Measurements from ENCODE around the gene MOV10.

MOV10 gene

DNA sequence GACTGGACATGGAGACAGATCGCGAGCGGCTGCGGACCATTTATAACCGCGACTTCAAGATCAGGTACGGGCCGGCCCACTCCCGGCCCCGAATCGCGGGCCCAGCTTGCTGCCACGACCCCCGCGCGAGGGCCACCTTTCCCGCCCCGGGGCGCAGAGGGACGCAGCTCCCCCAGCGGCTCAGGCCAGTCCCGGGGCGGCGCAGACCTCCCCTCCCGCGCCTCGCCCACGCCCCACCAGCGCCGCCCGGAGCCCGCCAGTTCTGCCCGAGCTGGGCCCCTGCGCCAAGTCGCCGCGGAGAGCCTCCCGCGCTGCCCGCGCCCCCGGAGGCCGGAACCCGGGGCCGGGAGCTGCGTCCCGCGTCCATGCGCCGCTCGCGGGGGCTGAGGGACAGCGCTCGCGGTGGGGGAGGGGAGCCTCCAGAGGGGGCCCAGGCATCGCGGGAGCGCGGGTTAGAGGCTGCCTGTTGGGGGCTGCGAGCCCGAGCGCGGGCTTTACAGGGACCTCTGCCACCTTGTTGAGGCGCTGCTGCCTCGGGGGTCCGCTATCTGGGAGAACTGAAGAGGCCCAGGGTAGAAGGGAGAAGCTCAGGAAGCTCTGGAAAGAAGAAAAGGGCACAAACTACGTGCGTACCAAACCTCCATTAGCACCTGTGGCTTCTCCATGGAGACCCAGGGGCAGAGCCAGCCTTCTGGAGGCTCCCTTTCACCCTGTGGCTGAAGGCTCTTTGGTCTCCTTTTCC, 698 bp downstream of the MOV10 start:
- peak in 3 of 4 experiments; percentile 15 to 37 (median 22) for DNase-seq (ENCODE audit: low read depth in 4 of 4, low spot score in 1 of 4)

DNA sequence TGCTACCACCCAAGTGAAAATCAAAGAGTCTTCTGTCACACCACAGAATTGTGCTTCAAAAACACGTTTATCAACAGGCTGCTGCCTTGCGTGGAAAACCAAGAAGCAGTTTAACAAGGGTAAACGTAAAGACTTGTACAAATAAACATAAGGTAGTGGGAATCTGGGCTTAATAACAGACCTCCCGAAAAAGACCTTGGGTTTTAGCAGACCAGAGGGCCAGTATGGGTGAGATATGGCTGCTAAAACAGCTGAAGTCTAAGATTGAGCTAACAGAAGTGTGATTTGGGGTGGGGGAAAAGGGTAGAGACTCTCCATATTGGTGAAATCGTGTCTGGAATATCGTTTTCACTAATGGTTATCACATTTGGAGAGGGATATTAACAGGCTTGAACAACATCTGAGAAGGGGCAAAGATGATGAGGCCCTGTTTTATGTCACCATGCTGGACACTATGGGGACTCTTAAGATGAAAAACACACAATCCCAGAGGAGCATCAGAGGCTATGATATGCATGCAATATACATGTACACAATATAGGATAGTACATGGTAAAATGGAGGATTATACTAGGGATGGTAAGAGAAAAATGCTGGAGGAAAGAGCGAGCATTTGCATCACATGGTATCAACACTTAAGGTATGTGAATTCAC, 1.4 kb downstream of the MOV10 start:
- no peak for DNase-seq (ENCODE audit: low read depth in 4 of 4, low spot score in 1 of 4)

DNA sequence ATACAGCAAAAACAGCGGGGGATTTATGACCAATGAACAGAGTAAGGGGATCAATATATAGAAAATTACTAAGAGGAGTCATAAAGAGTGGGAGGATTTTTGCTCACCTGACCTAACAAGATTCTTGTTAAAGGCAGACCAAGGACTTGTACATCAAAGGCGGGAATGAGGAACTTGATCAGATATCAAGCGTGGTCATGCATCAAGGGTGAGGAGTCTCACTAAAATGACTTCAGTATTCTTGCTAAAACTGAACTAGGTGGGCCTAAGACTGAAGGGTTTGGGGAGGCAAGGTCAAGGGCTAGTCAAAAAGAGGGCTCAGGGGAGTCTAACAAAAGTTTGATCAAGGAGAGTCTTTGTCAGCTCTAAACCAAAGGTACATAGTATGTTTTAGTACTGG, 2.1 kb downstream of the MOV10 start:
- no peak for DNase-seq (ENCODE audit: low read depth in 4 of 4, low spot score in 1 of 4)

DNA sequence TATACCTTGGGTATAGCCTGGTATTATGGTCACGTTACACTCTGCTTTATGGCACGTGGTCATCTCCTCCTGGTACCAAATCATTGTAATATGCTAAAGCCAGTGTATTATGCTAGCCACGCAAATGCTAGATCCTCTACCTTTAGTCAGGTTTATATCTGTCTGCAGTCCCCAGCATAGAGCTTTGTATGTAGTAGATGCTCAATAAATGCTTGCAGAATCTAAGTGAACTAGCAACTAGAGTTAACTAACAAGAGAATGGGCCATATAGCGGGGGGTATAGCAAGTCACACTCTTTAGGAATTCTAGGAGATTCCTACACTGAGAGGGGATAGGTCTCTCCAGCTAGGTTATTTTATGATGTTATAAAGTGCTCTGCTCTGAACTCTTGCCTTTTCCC, 3.0 kb downstream of the MOV10 start:
- DNase-seq (ENCODE audit: low read depth in 4 of 4, low spot score in 1 of 4) = no peak

DNA sequence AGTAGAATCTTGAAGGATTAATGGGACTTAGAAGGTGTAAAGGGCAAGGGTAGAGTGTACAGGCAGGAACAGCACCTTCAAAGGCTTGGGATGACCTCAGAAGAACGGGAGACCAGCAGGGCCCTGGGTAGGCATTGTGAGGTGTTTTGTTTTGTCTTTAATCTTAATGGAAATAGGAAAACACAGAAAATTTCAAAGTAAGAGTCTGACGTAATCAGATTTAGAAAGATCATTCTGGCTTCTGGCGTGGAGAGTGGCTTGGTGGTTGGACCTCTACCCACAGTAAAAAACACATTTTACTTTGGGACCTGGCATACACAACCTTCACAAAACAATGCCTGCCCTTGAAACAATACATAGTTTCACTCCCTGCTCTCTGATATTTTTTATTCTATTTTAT, 4.1 kb downstream of the MOV10 start:
- no peak for DNase-seq (ENCODE audit: low read depth in 4 of 4, low spot score in 1 of 4)

DNA sequence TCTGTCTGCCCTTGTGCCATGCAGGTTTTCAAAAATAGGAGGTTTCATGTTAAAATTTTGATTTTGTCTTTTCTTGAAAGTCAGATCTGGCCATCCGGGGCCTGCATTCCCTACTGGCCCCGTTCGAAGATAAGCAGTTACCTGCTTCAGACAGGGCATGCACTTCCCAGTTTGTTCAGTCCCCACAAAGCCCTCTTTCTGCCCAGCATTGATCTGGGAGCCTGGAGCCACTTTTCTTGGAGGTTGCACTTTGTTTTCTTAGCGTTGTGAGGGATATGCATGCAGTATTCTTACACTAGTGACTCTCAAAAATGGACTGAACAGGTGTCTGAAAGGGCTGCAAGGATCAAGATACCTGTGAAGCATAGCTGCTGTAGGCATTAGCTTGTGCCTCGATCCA, 11.5 kb downstream of the MOV10 start:
- no peak for DNase-seq (ENCODE audit: low read depth in 4 of 4, low spot score in 1 of 4)

DNA sequence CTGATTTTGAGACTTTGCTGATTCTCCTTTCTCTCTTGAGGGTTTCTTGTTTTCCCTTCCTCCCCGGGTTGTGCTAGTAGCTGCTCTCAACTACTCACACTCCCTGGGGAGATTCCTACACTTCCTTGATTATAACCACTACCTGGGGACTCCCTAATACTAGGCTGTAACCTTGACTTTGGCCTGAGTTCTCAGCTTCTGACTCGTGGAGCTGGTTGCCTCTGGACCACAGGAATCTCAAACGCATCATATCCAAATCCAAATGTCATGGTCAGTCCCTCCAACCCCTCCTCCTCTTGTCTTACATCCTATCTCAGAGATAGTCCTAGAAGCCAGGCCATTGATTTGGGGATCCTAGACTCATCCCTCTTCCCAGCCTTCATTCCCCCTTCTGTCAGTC, 12.0 kb downstream of the MOV10 start:
- no peak for DNase-seq (ENCODE audit: low read depth in 4 of 4, low spot score in 1 of 4)

DNA sequence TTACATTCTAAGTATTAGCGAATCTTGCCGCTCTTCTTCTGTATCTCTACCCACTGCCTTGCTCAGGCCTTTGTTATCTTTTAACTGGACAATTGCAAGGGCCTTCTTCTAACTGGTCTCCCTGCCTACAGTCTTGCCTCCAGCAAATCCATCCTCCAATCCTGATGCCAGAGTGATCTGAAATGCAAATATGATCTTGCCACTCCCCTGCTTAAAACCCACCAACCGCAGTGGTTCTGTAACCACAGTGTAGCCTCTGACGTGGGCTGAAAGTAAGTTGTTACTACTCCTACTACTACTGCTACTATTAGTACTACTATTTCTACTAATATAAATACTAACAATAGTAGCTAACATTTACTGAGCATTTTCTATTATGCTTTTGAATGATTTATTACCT, 12.4 kb downstream of the MOV10 start:
- no peak for DNase-seq (ENCODE audit: low read depth in 4 of 4, low spot score in 1 of 4)

DNA sequence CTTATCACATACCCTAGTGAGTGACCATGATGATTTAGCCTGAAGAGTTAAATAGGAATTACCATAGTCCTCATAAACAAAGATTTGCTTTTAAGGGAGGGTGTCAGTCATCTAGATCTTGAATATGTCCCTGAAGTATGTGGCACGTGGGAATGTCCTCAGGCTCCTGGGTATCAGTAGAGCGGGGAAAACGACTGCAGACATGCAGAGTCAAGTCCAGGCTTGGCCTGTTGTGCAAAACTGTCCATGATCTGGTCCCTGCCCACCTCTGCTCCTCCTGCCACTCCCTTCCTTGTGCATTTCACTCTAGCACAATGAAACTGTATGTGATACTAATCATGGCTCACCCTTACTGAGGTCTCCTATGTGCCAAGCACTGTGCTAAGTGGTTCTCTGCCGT, 12.9 kb downstream of the MOV10 start:
- no peak for DNase-seq (ENCODE audit: low read depth in 4 of 4, low spot score in 1 of 4)

DNA sequence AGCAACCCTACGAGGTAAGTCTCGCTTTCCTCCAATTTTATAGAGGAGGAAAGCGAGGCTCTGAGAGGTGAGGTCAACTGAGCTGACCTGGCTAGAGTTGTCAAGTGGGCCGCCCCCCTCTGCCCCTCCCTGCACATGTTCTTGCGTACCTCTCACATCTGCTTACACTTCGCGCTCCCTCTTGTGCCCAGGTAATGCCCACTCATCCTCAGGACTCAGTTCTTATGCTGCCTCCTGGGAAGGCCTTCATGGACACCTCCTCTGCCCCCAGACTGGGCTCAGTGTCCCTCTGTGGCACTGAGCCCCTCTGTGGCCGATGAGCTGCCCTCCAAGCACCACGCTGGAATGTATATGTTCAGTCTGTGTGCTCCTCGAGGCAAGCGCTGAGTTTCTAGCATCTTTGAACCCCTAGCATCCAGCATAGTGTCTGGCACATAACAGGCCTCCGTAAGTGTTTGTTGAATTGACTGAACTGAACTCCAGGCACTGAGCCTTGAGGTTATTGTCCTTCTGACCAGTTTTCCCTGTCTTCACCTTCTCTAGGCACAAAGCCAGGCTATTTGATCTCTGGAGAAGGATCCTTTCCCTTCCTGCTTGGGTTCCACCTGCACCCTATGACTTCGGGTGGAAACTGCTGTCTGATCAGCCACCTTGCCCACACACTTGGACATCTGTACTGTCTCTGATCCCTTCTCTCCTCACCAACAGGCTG, 13.5 kb downstream of the MOV10 start:
- no peak for DNase-seq (ENCODE audit: low read depth in 4 of 4, low spot score in 1 of 4)

DNA sequence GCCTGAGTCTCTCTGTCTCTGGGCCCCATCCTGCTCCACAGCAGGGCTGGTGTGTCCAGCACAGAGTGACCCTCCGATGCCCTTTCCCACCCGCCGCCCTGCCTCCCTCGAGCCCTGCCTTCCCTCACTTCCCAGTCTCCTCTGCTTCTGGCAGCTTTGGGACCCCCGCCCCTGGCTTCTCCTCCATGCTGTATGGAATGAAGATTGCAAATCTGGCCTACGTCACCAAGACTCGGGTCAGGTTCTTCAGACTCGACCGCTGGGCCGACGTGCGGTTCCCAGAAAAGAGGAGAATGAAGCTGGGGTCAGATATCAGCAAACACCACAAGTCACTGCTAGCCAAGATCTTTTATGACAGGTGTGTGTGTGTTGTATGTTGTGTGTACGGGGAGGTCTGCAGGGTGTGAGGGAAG, 14.3 kb downstream of the MOV10 start:
- DNase-seq (ENCODE audit: low read depth in 4 of 4, low spot score in 1 of 4) = no peak

DNA sequence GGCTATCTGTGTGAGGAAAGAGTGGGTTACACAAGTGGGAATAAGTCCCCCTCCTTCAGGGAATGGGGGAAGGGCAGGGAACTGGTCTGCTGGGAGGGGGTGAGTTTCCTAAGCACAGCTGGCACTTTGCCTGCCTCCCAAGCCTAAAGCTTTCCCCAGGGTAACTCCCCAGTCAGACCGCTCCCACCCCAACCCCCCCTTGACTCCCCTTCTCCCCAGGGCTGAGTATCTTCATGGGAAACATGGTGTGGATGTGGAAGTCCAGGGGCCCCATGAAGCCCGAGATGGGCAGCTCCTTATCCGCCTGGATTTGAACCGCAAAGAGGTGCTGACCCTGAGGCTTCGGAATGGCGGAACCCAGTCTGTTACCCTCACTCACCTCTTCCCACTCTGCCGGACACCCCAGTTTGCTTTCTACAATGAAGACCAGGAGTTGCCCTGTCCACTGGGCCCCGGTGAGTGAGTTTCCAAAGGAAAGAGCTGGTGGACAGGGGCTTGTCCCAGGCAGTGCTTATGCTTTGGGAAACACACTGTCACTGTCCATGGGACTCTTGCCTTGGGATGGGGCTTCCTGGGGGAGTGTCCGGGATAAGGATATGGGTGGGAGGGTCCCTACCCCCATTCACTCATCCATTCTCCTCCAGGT, 14.9 kb downstream of the MOV10 start:
- no peak for DNase-seq (ENCODE audit: low read depth in 4 of 4, low spot score in 1 of 4)

DNA sequence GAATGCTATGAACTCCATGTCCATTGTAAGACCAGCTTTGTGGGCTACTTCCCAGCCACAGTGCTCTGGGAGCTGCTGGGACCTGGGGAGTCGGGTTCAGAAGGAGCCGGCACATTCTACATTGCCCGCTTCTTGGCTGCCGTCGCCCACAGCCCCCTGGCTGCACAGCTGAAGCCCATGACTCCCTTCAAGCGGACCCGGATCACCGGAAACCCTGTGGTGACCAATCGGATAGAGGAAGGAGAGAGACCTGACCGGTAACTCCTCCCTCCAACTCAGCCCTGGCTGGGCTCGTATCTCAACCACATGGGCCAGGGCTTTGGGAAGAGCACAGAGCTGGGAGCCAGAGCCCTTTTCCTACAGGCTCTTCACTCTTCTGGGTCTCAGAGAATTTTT, 15.4 kb downstream of the MOV10 start:
- DNase-seq (ENCODE audit: low read depth in 4 of 4, low spot score in 1 of 4) = no peak

DNA sequence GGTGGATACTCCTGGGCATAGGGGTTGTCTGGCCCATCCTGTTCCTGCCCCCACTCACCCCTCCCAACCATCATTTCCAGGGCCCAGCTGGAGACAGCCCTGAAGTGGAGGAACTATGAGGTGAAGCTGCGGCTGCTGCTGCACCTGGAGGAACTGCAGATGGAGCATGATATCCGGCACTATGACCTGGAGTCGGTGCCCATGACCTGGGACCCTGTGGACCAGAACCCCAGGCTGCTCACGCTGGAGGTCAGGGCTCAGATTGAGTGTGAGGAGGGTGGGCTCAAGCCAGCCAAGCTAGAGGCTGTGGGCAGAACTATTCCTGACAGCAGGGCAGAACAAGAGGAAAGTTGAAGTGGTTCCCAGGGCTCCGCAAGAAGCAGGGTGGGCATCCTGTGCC, 18.2 kb downstream of the MOV10 start:
- no peak for DNase-seq (ENCODE audit: low read depth in 4 of 4, low spot score in 1 of 4)

DNA sequence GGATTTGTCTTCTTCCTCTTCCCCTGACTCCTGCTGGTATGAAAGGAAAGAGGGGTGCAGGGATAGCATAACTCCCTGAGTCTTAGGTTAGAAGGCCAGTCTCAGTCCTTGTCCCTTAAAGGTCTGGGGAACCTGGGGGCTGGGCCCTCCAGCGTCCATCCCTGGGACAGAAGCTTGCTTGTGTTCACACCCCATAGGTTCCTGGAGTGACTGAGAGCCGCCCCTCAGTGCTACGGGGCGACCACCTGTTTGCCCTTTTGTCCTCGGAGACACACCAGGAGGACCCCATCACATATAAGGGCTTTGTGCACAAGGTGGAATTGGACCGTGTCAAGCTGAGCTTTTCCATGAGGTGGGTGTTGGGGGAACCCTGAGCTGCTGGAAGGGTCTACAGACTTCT, 19.4 kb downstream of the MOV10 start:
- DNase-seq (ENCODE audit: low read depth in 4 of 4, low spot score in 1 of 4) = no peak

DNA sequence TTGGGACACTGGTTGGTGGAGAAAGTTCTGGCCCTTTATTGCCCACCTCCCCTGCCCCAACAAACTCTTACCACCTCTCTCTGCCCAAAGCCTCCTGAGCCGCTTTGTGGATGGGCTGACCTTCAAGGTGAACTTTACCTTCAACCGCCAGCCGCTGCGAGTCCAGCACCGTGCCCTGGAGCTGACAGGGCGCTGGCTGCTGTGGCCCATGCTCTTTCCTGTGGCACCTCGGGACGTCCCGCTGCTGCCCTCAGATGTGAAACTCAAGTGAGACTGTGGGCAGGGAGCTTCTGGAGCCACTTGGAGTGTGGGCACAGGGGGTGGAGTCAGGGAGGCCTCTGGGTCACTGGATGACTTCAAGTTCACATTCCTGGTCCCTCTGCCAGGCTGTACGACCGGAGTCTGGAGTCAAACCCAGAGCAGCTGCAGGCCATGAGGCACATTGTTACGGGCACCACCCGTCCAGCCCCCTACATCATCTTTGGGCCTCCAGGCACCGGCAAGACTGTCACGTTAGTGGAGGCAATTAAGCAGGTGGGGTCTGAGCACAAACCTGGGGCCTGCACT, 20.0 kb downstream of the MOV10 start:
- DNase-seq (ENCODE audit: low read depth in 4 of 4, low spot score in 1 of 4) = no peak

DNA sequence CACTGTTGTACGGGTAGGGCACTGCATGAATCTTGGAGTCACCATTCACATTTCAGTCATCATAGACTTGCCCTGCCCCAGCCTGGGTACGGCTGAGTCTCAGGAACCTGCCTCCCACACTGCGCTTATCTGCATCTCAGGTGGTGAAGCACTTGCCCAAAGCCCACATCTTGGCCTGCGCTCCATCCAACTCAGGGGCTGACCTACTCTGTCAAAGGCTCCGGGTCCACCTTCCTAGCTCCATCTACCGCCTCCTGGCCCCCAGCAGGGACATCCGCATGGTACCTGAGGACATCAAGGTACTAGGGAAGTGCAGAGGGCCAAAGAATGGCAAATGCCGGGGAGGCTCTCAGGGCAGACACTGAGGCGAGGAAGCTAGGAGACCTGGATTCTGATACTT, 20.8 kb downstream of the MOV10 start:
- DNase-seq (ENCODE audit: low read depth in 4 of 4, low spot score in 1 of 4) = no peak

DNA sequence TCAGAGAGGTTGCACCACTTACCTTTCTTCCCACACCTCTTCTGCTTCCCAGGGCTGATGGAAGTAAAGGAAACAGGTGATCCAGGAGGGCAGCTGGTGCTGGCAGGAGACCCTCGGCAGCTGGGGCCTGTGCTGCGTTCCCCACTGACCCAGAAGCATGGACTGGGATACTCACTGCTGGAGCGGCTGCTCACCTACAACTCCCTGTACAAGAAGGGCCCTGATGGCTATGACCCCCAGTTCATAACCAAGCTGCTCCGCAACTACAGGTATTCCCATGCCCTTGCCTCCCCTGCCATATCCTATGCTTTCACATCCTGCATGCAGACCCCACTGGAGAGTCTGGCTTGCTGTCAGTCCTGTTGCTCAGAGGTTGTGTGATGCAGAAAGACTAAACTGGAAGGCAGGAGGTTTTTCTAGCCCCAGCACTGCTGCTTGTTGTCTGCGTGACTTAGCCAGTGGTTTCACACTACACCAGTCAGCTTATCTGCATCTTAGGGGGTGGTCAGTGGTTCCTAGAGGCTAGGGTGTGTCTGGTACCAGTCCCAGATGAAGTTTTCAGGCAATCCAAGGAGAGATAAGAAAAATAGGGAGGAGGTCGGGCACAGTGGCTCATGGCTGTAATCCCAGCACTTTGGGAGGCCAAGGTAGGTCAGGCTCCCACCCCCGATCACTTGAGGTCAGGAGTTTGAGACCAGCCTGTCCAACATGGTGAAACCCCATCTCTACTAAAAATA, 22.3 kb downstream of the MOV10 start:
- DNase-seq (ENCODE audit: low read depth in 4 of 4, low spot score in 1 of 4) = no peak

DNA sequence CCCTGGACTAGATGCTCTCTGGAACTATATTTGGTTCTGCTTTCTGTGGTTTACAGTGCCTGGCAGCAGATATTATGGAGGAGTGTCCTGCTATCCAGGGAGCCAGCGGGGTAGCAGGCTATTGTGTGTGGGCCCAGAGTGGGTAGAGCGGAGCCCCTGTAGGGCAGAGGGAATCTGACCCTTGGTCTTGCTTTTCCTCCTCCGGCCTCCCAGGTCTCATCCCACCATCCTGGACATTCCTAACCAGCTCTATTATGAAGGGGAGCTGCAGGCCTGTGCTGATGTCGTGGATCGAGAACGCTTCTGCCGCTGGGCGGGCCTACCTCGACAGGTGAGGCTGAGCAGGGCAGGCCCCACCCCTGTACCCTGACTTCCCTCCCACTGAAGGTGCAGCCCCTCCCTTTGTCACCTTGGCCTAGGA, 23.3 kb downstream of the MOV10 start:
- no peak for DNase-seq (ENCODE audit: low read depth in 4 of 4, low spot score in 1 of 4)

DNA sequence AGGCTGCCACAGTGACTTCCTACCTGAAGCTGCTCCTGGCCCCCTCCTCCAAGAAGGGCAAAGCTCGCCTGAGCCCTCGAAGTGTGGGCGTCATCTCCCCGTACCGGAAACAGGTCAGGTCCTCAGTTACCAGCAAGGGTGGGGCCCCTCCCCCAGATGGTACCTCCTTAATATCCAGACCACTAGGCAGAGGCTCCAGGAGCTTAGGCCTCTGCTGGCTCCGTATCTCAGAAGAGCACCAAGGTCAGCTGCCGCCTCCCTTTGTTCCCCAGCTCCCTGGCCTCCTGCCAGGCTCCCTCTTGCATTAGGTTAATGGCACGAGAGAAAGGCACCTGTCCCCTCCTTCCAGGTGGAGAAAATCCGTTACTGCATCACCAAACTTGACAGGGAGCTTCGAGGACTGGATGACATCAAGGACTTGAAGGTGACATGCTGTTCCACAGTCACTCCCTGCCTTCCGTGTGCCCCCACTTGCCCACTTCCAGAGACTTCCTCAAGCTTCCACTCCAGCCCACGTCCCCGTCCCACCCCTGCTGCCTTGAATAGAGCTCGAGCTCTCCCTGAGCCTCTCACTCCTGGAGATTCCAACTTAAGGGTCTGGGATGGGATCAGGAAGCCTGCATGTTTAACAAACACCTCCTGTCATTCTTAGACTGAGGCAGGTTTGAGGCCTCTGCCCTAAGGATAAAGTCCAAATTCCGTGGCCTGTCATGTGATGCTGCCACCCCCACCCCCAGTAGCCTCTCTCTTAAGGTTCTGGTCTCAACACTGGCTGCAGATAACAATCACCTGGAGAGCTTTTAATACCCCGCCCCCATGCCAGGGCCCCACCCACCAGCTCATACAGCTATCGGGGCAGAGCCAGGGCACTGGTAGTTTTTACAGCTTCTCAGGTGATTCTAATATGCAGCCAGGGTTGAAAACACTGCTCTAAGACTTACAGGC, 24.2 kb downstream of the MOV10 start:
- DNase-seq (ENCODE audit: low read depth in 4 of 4, low spot score in 1 of 4) = no peak
